Fibroblast of upper back skin (primary cell): ENCODE measurements around the gene COL1A1.

Source experiments
- DNase-seq: peaks from one replicate; pipeline ENCODE4 v3.0.0-alpha.2; 2013

Gene COL1A1

DNA sequence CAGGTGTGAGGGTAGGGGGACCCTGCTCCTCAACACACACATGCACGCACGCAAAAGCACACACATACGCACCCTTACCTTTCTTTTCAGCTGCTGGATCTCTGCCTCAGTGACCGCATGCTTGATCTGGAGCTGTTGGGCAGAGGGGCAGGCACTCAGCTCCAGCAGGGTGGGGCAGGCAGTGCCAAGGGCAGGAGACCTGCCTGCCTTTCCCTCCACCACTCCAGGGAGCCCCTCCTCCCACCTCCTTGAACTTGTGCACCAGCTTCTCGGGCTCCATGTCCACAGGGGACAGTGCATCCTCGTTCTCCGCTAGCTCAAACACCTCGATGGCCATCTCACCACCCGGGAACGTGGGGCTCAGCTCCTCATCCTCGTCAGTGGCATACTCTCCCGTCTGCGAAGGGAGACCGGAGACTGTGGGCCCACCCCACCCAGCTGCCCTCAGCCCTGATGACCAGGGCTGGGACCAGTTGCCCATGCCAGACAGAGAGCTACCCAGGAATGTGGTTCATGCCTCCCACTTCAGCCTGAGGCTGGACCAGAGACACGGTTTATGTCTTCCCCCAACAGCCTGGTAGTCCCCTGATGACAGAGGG lies 62.1 kb downstream of the COL1A1 start:
- no peak for DNase-seq

DNA sequence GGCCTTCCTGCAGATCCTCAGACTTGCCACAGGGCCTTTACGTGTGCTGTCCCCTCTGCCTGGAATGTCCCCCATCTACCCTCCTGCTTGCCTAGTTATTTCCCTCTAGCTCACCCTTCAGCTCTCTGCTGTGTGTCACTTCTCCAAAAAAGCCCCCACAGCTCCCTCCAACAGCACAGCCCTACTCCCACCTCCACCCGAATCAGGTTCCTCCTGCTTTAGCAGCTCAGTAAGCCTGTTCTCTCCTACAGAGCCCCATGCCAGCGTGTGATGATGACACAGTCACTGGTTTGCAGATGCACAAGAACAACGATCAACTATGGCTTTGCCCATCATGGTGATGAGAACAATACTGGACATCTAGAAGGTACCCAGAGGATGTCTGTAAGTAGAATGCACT lies 64.4 kb downstream of the COL1A1 start:
- DNase-seq = no peak

DNA sequence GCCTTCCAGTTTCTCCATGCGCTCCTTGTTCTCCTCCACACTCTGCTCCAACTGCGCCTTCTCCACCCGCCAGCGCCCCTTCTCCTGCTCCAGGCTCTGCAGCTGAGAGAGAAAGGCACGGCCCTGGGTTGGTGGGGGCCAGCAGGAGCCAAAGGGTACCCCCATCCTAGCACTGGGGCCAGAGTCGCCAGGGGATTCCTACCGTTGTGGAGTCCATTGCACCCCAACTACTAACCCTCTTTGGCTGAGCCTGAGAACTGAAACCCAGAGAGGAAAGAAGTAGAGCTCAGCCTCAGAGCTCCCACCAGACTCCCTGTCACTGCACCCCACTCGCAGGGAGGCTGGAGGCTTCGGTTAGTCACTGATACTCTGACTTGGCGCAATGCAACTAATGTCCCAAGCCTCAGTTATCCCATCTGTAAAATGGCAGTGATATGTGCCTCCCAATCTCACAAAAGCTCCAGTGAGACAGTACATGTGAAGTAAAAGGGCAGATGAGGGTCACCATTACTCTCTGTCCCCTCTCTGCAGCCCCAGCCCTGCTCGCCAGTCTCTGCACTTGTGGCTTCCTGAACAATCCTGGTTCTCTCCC lies 65.2 kb downstream of the COL1A1 start:
- DNase-seq = no peak

DNA sequence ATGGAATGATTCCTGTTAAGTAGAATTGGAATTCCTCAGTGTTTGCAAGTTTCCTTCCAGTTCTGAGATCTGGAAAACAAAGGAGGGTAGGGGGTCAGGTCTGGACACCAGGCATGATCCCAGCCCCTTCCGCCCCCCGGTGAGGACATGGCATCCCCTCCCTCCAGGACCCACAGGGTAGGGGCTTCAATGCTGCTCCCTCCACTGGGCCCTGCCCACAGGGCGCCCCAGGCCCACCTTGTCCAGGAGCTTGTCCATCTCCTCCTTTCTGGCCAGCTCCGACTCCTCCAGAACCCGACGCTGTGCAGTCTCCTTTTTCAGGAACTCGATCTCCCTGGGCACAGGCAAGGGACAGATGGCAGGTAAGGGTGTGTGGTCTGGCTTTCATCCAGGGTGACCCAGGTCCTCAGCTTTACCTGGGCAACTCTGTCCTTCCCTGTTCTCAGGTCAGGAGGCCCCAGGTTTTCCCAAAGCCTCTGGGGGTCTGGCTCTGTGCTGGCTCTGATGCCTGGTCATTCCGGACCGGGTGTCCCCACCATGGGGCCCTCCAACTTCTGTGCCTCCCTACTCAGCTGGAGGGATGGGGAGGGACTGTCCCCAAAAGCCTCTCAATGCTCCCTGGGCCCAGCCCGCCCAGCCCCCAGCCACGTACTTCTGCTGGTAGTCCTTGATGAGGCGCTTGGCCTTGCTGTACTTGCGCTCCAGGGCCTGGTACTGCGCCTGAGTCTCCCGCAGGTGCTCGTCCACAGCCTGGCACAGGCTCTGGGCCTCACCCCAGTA lies 65.9 kb downstream of the COL1A1 start:
- no peak for DNase-seq

DNA sequence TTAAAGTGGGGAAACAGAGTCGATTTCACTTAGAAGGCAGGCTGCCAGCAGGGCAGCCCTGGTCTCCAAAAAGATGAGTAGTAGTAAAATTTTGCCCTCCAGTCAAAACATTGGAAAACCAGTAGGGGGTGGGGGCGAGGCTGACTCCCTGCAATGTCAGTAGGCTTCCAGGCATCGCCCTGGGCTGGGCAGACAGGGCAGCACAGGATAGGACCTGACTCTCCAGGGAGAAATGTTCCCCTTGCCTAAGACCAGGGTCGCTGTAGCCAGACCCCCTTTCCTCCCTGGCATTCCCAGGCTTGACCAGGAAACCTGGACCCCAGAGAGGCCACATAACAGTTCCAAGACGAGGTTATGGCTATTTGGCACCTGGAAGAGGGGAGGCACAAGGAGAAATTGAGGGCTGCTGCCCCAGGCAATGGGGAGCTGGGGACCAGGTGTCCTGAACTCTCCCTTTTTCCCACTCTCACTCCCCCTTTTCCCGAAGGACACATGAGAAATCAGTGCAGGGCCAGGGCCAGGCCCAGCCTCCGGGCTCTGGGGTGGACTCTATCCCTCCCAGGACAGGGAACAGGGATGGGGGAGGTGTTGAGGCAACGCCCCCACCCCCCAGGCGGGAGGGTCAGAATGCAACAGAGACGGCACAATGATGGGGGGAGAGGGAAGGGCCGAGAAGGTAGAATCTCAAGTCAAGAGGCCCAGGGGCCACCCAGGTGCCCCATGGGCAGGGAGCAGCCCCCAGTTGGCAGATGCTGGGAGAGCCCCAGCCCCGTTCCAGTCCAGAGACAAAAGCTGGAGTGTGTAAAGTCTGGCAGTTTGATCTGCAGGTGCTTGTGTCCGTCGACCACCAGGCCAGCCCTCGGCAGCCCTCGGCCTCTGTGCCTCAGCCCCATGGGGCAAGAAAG lies 67.0 kb downstream of the COL1A1 start:
- peak; percentile 23 for DNase-seq

DNA sequence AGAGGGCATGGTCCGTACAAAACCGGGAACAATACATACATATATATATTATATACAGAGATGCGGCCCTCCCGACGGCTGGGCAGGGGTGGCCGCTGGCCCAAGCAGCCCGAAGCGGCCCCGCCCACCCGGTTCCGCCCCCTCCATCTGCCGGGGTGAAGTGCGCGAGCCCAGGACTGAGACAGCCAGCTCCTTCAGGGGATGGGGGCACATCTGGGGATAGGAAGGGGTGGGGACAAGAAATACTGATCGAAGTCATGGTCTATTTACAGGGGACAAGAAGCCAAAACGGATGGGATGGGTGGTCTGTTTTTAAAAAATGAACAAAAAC lies 67.7 kb downstream of the COL1A1 start:
- no peak for DNase-seq
